Type B pancreatic cell (in vitro differentiated cells): ENCODE results near the gene KSR1. TPM values are rescaled to one million over a fixed set of nuclear protein-coding genes. Genes with fewer than 3 reads are reported as not detected.

ENCODE experiments used
- DNase-seq: peaks from one replicate; pipeline ENCODE4 v3.0.0; 2021; ENCODE audit warnings: mixed read lengths; ENCODE audit not compliant: unreplicated experiment; ENCODE audit errors: extremely low spot score
- H3K27ac Mint-ChIP-seq: 2 replicates; pipeline ENCODE4 v1.8.0; 2021; ENCODE audit warnings: mild to moderate bottlenecking, mixed read lengths
- H3K27me3 Mint-ChIP-seq: 2 replicates; pipeline ENCODE4 v1.8.0; 2021; ENCODE audit warnings: mixed read lengths
- H3K36me3 Mint-ChIP-seq: 2 replicates; pipeline ENCODE4 v1.8.0; 2021; ENCODE audit warnings: mixed read lengths
- H3K4me1 Mint-ChIP-seq: one replicate; pipeline ENCODE4 v1.8.0; 2021; ENCODE audit warnings: mixed read lengths; ENCODE audit not compliant: unreplicated experiment
- H3K4me3 Mint-ChIP-seq: 2 replicates; pipeline ENCODE4 v1.8.0; 2021; ENCODE audit warnings: mild to moderate bottlenecking, mixed read lengths
- H3K9me3 Mint-ChIP-seq: 2 replicates; pipeline ENCODE4 v1.8.0; 2021; ENCODE audit warnings: mixed read lengths
- CTCF ChIP-seq: fragments of 200-600 bp; sonication (generic); conservative IDR thresholded peaks from 2 replicates; pipeline ENCODE4 v1.5.0; 2021; ENCODE audit warnings: antibody characterized with exemption, mild to moderate bottlenecking
- total RNA-seq: library from RNA; stranded (reverse); gene quantifications from 2 replicates; pipeline ENCODE4 v1.2.1, GENCODE V29; 2021; ENCODE audit warnings: low replicate concordance

The KSR1 gene
- total RNA-seq, 1 donor from 2014 or later: 57.8 TPM

- no peak for DNase-seq
- Mint-ChIP-seq H3K9me3 (no peaks in the 10 kb centered on the region), H3K4me1 (peaks cover 18% of the 10 kb centered on the region), H3K36me3 (peaks cover 9% of the 10 kb centered on the region), H3K27me3 (no peaks in the 10 kb centered on the region), H3K27ac (peak overlapping the region; percentile 86), H3K4me3 (peak overlapping the region; percentile 59)
- no peak for TF ChIP-seq CTCF
Observed at GRCh38 chr17:27552276-27552732, 96.1 kb downstream of the KSR1 start.

- DNase-seq: no peak
- Mint-ChIP-seq H3K9me3 (no peaks in the 10 kb centered on the region), H3K27me3 (no peaks in the 10 kb centered on the region), H3K4me3 (no peak overlapping the region), H3K4me1 (peaks cover 17% of the 10 kb centered on the region), H3K36me3 (peaks cover 9% of the 10 kb centered on the region), H3K27ac (no peak overlapping the region)
- no peak for TF ChIP-seq CTCF
Observed at GRCh38 chr17:27553019-27553511, 96.8 kb downstream of the KSR1 start.

GRCh38 chr17:27554152-27554551, 97.9 kb downstream of the KSR1 start:
- DNase-seq: no peak
- no peaks in the 10 kb centered on the region for H3K27me3 Mint-ChIP-seq
- H3K36me3 Mint-ChIP-seq: peaks cover 9% of the 10 kb centered on the region
- H3K4me3 Mint-ChIP-seq: no peak overlapping the region
- TF ChIP-seq CTCF: no peak
- H3K27ac Mint-ChIP-seq: no peak overlapping the region
- no peaks in the 10 kb centered on the region for H3K9me3 Mint-ChIP-seq
- H3K4me1 Mint-ChIP-seq: peaks cover 22% of the 10 kb centered on the region

GRCh38 chr17:27554911-27555310, 98.7 kb downstream of the KSR1 start:
- TF ChIP-seq CTCF: no peak
- Mint-ChIP-seq H3K36me3 (peaks cover 9% of the 10 kb centered on the region), H3K4me3 (no peak overlapping the region), H3K9me3 (no peaks in the 10 kb centered on the region), H3K27ac (no peak overlapping the region), H3K4me1 (peaks cover 30% of the 10 kb centered on the region), H3K27me3 (no peaks in the 10 kb centered on the region)
- DNase-seq: no peak

- peaks cover 33% of the 10 kb centered on the region for H3K4me1 Mint-ChIP-seq
- no peaks in the 10 kb centered on the region for H3K27me3 Mint-ChIP-seq
- TF ChIP-seq CTCF: no peak
- no peak overlapping the region for H3K4me3 Mint-ChIP-seq
- H3K27ac Mint-ChIP-seq: no peak overlapping the region
- no peak for DNase-seq
- H3K9me3 Mint-ChIP-seq: no peaks in the 10 kb centered on the region
- H3K36me3 Mint-ChIP-seq: peaks cover 9% of the 10 kb centered on the region
Observed at GRCh38 chr17:27555339-27555738, 99.1 kb downstream of the KSR1 start.

- no peak for DNase-seq
- peaks cover 29% of the 10 kb centered on the region for H3K4me1 Mint-ChIP-seq
- H3K9me3 Mint-ChIP-seq: no peaks in the 10 kb centered on the region
- no peaks in the 10 kb centered on the region for H3K27me3 Mint-ChIP-seq
- H3K27ac Mint-ChIP-seq: no peak overlapping the region
- H3K4me3 Mint-ChIP-seq: no peak overlapping the region
- H3K36me3 Mint-ChIP-seq: peaks cover 8% of the 10 kb centered on the region
- no peak for TF ChIP-seq CTCF
Observed at GRCh38 chr17:27558341-27558740, 102.1 kb downstream of the KSR1 start.
